DMS 273 (cell line): ENCODE data around the gene BCAP31.
"Not testable (repeated sequence)": the region's sequence is repeated elsewhere in the genome, so short reads cannot be mapped to it uniquely, and the experiment has no call there.

ENCODE experiments used
- DNase-seq: peaks from one replicate; lab custom pipeline; 2025; ENCODE audit not compliant: unreplicated experiment; lab: John Stamatoyannopoulos, UW

Gene BCAP31

DNA sequence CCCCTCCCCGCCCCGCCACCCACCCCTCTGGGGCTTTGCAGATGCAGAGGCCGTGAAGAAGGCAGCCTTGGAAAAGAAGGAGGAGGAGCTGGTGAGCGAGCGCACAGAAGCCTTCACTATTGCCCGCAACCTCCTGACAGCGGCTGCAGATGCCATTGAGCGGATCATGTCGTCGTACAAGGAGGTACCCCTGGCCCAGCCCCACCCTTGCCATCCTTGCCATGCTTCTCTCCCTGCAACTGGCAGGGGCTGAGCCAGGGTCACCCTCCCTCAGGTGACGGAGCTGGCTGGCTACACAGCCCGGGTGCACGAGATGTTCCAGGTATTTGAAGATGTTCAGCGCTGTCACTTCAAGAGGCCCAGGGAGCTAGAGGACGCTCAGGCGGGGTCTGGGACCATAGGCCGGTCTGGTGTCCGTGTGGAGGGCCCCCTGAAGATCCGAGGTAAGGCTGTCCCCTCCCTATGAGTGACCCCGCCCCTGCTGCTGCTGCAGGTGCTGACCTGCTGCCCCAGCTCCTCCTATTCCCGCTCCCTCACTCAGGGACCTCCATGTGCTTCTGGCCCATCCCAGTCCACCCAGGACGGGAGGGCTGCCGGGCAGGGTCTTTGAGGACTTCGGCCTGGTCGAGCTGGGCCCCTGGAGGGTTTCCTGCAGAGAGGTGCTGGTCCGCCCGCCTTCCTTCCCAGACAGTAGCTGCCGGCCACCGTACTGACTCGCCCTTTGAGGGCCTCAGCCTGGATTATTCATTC is 12.1 kb upstream of the BCAP31 start:
- no peak for DNase-seq

DNA sequence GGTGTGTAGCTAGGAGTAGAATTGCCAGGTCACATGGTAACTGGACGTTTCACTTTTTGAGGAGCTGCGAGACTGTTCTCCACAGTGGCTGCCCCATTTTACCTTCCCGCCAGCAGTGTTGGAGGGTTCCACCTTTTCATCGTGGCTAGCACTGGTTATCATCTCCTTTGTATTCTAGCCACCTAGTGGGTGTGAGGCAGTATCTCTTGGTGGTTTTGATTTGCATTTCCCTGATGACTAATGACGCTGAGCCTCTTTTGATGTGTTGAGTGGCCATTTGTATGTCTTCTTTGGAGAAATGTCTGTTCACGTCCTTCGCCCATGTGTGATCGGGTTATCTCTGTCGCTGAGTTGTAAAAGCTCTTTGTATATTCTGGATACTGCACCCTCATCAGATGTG is 11.1 kb upstream of the BCAP31 start:
- DNase-seq = no peak

DNA sequence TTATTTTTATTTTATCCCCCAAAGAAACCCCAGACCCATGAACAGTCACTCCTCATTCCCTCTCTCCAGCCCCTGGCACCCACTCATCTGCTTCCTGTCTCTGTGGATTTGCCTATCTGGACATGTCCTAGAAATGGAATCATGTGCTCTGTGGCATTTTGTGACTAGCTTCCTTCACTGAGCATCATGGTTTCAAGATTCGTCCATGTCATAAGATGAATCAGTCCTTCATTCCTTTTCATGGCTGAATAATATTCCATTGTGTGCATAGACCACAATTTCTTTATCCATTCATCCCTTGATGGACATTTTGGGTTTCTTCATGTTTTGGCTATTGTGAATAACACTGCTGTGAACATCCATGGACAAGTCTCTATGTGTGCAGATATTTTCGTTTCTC is 10.7 kb upstream of the BCAP31 start:
- DNase-seq = no peak

DNA sequence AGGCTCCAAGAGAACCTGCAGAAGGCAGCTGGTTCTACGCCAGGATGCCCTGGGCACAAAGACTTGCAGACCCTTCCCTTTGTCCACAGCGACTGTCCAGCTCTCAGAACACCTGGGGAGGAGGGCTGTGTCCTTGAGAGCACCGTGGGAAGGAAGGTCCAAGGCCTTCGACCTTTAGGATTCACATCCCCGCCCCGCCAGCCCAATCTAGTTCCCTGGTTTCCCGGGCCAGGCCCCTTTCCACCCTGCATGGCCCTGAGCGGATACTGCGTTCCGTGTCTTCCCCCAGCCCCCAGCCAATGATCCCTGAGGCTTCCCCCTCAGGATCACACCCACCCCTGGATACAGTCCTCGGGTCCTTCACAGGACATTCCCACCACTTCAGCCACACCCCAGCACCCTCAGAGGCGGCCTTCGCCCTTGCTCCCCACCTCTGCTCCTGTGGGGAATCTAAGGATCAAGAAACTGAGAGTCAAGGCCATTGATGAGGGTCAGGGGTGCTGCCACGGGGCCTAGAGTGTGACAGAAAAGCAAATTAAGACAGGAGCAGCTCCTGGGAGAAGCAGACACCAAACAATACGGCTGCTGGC is 9.6 kb upstream of the BCAP31 start:
- no peak for DNase-seq

DNA sequence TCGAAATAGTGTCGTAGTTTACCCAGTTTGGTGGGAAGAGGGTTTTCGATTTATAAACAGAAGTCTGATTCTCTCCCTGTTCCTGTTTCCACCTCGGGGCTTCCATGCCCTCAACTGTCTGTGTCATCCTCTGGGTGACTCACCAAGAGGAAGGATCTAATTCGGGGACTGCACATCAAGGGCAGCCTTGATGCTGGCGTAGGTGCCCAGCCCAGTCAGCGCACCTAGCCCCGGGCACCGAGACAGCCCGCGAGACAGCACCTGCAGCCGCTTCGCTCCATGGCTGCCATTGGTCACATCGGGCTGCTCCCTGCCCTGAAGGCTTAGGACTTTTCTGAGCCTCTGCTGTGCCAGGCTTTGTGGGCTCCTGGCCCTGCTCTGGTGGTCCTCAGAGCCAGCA is 8.2 kb upstream of the BCAP31 start:
- no peak for DNase-seq

DNA sequence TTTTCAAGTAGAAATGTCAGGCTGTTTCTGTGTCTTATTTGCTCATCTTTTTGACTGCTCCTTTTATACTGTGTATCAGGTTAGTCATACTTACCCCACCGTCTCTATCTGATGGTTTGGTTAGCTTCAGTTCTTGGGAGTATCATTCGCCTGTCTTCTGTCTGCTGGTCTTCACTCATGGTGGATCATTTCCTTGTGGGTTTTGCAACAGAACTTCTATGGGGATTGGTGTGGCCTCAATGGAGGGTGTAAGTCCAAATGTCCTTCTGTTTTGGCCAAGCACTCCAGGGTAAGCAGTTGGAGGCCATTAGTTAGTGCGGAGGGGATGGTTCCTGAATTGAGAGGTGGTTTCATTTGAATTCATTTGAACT is 7.6 kb upstream of the BCAP31 start:
- no peak for DNase-seq

DNA sequence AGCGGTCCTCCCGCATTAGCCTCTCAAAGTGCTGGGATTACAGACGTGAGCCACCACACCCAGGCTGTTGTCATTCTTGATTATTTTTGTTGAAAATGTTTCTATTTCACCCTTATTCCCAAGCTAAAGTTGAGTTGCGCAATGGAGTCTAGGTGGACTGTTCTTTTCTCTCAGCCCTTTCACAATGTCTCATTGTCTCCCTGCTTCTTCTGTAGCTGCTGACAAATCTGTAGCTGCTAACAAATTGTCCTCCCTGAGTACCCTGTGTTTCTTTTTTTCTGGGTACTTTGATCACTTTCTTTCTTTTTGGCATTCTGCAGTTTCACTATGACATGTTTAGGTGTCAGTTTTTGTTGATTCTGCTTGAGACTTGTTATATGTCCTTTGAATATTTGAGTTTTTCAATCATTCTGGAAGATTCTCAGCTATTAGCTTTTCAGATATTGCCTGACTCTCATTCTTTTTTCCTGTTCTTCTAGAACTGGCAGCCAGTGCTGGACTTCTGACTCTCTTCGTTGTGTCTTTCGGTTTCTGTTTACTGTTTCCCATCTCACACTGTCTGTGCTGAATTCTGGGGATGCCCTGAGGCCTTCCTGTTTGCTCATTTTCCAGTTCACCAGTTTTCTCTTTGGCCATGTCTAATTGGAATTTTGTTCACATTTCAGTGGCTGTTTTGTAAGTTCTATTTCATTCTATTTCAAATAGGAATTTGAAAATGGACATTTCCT is 7.1 kb upstream of the BCAP31 start:
- DNase-seq = no peak

DNA sequence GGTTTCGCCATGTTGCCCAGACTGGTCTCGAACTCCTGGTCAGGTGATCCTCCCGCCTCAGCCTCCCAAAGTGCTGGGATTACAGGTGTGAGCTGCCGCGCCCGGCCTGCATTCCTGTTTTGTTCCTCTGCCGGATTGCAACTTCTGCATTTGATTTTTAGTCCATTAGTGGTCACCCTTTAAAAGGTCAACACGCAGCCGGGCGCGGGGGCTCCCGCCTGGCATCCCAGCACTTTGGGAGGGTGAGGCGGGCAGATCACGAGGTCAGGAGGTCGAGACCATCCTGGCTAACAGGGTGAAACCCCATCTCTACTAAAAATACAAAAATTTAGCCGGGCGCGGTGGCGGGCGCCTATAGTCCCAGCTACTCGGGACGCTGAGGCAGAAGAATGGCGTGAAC is 5.9 kb upstream of the BCAP31 start:
- not testable (repeated sequence) for DNase-seq

DNA sequence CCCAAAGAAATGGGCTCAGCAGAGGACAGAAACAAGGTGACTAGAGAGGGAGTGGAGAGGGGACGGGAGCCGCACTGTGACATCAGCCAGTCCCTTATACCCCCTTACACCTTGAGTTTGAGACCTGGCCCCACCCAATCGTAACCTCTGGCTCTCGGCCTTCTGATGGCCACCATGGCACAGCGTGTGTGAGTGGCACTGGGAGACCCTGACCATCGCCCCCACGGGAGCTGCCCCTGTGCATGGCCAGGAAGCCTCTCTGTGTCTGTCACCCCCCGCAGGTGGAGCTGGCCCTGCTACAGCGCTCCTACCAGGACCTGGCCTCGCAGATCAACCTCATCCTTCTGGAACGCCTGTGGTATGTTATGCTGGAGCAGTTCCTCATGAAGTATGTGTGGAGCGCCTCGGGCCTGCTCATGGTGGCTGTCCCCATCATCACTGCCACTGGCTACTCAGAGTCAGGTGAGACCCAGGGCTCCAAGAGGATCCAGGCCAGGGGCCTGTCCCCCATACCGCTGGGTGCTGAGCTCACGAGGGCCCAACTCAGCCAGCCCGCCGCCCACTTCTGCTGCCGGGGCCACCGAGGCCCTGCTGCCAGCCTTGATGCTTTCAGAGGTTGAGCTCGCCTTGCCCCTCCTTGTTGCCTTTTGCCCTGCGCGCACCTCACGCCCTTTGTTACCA is 4.9 kb upstream of the BCAP31 start:
- no peak for DNase-seq

DNA sequence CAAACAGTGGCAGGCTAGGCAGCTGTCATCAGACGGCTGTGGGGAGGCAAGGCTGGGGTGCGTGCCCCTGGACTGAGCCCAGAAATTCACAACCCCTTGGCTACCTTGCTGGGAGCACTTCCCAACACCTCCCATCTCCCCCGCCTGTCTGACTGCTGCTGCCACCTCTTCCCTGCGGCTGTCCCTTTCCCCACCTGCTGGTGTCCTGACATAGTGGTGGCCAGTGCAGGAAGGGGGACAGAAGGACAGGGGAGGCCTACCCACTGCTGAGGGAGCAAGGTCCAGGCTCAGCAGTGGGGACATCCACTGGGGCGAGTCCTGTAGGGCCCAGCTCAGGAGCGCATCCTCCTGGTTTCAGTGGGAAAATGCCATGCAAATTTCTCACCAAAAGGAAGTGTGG is 3.9 kb upstream of the BCAP31 start:
- DNase-seq = no peak

DNA sequence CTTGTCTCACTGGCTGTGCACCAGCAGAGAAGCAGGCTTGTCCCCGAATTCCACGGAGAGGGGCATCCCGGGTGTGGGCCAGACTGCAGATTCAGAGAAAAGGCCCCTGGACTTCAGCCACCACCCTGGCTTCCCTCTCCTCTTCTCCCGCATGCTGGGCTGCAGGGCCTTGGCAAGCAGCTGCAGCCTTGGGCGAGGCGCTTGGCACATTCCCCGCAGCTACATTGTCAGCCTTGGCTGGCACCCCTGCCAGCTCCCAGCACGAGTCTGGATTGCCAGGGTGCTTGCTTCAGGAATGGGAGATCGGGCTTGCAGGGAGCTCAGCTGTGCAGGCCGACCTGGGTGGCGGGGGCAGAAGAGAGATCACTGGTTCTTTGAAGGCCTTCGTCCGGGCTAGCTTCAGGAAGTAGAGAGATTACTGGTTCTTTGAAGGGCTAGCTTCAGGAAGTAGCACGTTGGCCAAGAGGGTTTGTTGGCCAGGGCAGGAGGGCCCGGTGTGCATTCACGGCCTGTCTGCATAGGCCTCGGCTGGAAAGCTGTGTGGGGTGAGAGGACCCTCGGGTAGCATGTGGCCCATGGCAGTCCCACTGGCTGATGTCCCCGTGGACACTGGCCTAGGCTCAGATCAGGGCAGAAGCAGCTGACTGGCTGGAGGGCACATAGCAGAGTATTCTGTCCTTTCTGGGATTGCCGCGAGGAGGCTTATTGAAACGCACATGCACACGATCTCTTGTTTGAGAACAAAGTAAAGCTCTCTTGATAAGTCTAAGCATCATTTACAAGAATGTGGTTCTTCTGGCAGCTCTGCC is 3.1 kb upstream of the BCAP31 start:
- peak; percentile 71 for DNase-seq

DNA sequence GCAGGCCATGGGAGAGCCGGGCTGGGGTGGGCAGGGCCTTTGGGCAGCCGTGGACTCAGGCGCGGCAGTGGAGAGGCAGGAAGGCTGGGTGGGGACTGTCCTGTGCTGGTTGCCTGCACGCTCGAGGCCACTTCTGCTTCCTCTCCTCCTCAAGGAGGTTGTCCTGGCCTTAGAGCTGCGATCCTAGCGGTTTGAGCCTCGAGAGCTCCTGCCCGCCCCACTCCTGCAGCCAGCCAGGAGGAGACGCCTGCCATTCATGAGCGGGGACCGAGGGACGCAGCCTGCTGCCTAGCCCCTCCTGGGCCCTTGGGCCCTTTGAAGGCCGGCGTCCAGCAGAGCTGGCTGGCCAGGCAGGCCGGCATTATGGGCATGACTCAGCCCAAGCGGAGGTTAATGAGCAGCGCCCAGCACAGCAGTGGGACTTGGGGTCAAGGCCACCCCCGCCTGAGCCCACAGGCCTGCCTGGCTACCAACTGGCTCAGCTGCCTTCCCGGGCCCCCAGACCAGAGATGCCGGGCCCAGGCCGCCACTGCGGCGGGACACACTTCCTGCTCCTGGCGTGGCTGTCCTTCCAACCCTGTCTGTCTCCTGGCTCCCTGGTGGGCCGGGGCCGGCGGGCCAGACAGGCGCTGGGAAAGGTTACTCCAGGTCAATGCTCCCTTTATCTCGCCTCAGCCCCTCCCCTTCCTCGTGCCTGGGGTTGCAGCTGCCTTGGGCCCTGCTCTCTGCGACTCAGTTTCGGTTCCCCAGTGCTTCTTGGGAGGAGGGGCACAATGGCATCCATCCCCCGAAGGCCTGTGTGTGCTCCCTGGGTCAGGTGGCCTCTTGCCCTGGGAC is 2.3 kb upstream of the BCAP31 start:
- peak; percentile 76 for DNase-seq

DNA sequence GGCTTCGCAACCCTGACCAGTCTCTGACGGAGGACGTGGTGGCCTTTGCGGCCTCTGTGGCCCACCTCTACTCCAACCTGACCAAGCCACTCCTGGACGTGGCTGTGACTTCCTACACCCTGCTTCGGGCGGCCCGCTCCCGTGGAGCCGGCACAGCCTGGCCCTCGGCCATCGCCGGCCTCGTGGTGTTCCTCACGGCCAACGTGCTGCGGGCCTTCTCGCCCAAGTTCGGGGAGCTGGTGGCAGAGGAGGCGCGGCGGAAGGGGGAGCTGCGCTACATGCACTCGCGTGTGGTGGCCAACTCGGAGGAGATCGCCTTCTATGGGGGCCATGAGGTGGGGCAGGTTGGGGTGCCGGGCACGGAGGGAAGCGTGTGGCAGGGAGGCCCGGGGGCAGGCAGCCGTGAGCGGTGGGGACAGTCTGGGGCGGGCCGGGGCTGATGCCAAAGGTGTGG is 1.7 kb upstream of the BCAP31 start:
- DNase-seq = no peak

DNA sequence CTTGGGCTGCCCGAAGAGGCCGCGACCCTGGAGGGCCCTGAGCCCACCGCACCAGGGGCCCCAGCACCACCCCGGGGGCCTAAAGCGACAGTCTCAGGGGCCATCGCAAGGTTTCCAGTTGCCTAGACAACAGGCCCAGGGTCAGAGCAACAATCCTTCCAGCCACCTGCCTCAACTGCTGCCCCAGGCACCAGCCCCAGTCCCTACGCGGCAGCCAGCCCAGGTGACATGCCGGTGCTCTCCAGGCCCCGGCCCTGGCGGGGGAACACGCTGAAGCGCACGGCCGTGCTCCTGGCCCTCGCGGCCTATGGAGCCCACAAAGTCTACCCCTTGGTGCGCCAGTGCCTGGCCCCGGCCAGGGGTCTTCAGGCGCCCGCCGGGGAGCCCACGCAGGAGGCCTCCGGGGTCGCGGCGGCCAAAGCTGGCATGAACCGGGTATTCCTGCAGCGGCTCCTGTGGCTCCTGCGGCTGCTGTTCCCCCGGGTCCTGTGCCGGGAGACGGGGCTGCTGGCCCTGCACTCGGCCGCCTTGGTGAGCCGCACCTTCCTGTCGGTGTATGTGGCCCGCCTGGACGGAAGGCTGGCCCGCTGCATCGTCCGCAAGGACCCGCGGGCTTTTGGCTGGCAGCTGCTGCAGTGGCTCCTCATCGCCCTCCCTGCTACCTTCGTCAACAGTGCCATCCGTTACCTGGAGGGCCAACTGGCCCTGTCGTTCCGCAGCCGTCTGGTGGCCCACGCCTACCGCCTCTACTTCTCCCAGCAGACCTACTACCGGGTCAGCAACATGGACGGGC is 1.0 kb upstream of the BCAP31 start:
- peak; percentile 55 for DNase-seq

DNA sequence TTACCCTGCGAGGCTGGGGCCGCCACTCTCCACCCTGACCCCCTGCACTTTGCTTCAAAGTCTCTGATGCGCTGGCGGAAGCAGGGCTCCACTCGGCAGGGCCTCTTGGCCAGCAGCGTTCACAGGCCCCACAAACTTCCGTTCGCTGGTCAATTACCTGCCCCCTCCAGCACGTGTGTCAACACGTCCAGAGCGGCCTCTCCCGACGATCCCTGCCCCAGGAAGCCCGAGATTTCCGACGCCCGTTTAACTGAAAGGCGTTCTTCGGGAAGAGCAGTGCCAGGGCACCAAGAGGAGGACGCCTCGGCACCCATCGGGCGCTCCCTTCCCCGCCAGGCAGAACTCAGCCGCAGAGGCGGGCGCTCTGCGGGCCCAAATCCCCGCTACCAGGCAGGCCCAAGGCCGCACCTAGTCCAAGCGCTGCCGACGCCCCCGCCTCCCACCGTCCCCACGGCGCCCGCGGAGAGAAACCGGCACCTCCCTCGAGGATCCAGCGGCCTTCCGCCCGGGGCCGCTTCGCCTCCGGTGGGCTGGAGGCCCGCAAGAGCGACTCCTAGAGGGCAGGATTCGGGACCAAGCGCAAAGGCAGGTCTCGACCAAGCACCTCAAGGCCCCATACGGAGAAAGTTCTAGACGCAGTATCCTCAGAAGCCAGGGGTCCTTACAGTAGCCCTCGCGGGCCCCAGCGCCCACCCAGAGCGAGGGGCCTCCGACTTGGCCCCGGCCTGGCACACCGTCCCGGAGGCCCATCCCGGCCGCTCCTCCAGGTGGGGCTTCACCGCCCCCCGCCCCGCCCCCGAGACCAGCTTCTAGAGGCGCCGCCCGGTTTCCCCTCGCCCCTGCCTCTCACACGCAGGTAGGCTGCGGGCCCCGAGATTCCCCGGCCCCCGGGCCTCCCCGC is 586 bp downstream of the BCAP31 start:
- DNase-seq = peak; percentile 82

DNA sequence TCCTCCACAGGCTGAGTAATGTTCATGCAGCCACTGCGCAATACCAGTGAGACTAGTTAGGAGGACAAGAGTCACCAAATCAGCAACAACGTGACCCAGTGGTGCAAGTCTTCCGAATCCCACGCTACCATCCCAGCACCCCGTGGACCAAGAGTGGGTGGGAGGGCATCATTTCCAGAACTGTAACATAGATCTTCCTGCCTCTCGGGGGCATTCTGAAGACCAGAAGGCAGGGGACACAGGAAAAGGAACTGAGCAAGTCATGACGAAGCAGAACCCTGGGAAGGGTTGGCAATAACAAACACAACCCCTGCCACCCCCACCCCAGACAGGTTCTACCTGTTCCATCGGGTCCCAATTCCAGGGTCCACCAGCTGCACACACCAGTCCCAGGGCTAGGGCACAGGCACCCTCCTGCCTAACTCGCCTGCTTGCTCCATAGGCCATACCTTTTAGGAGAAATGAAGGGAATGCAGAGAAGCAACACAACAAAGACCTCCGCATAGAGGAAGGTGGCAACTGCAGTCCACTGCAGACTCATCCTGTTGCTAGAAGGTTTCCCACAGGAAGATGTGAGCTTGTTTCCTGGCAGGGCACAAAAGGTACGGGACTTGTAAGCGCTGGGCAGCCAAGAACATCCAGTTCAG is 1.4 kb downstream of the BCAP31 start:
- no peak for DNase-seq

DNA sequence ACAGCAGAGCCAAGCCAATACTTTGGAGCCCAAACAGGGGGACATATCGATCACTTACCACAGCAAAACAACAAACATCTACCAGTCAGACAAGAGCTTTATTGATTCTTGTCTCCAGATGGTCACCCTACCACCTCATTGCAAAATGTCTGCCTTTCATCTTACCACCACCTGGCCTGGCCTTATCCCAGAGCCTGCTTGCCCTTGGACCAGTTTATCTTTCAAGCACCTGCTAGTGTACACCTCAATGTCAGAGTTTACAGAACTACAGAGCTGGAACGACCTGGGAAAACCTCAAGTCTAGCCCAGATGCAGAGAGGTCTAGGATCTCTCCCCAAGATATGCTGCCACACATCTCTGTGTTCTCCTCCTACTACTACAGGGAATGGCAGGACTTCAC is 4.5 kb downstream of the BCAP31 start:
- DNase-seq = no peak

DNA sequence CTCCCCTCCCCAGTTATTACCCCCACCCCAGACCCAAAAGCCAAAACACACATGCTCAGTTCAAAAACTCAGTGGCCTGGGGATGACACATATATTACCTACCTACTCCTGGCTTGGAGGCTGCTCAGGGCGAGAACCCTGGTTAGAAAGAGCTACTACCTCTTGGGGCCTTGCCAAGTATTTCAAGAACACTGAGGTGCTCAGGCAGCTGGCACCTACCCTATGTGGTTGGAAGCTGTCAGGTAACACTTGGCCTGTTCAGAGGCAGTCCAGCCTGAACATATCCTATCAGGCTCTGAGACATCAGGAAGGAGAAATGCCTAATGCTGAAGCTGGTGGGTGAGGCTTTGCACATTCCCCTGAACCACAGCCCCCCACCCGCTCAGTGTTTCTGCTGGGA is 4.9 kb downstream of the BCAP31 start:
- DNase-seq = no peak
